SK-N-MC (cell line): ENCODE measurements around the gene UBA6.
"Not testable (repeated sequence)": the region's sequence is repeated elsewhere in the genome, so short reads cannot be mapped to it uniquely, and the experiment has no call there.

ENCODE experiments used
- DNase-seq: peaks from one replicate; pipeline ENCODE4 v3.0.0-alpha.2; 2011; ENCODE audit warnings: low read depth, low spot score
- H3K27ac ChIP-seq: fragments of 200-600 bp; sonication (generic); 2 replicates; pipeline ENCODE4 v1.5.1; 2016; ENCODE audit warnings: mixed run types
- H3K36me3 ChIP-seq: fragments of 200-600 bp; sonication (generic); 2 replicates; pipeline ENCODE4 v1.6.1; 2017; ENCODE audit warnings: antibody characterized with exemption, low read length, mixed read lengths; ENCODE audit not compliant: insufficient read depth
- H3K4me3 ChIP-seq: fragments of 200-600 bp; sonication (generic); 2 replicates; pipeline ENCODE4 v1.5.1; 2016
- H3K9ac ChIP-seq: fragments of 200-600 bp; sonication (generic); 2 replicates; pipeline ENCODE4 v1.8.0; 2017; ENCODE audit warnings: mixed run types, mixed read lengths; ENCODE audit not compliant: insufficient read length
- H3K9me3 ChIP-seq: fragments of 200-600 bp; sonication (generic); 2 replicates; pipeline ENCODE4 v1.6.1; 2017; ENCODE audit warnings: low read depth, mild to moderate bottlenecking, antibody characterized with exemption, low read length, moderate library complexity, mixed read lengths
- EZH2 ChIP-seq: fragments of 200-600 bp; sonication (generic); IDR thresholded peaks from one replicate; pipeline ENCODE4 v1.6.1; 2017; ENCODE audit warnings: antibody characterized with exemption
- FOXP2 ChIP-seq: optimal IDR thresholded peaks from 2 replicates; pipeline ENCODE3; 2011; ENCODE audit warnings: mild to moderate bottlenecking, moderate library complexity; ENCODE audit not compliant: insufficient read depth; ENCODE audit errors: extremely low read length, control extremely low read depth
- POLR2AphosphoS5 ChIP-seq: IDR thresholded peaks from 2 replicates; pipeline ENCODE4 v1.6.1; 2012; ENCODE audit warnings: mild to moderate bottlenecking, low read depth, low read length, borderline replicate concordance

The UBA6 gene

DNA sequence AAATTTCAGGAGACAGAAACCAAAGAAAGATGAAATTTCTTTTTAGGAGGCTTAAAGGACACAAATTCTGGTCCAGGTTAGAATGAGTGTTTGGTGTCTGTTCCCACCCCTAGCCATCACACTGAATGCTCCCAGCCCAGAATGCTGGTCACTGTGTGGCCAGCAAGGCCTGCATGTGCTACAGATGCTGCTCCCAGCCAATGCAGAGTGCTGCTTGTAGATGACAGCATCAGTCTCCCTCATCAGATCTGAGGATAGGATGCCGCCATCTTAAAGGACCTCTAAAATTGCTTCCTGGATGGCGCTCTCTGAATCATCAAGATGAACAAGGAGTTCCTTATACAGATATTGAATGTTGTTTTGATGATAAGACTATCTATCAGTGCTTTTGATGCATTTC is 17.9 kb upstream of the UBA6 start:
- Histone ChIP-seq H3K9me3 (no peaks in the 10 kb centered on the region), H3K36me3 (peaks cover 3% of the 10 kb centered on the region), H3K27ac (no peak overlapping the region), H3K9ac (no peak overlapping the region), H3K4me3 (no peak overlapping the region)
- TF ChIP-seq POLR2AphosphoS5 (no peak), EZH2 (no peak), FOXP2 (no peak)
- DNase-seq, result no peak

DNA sequence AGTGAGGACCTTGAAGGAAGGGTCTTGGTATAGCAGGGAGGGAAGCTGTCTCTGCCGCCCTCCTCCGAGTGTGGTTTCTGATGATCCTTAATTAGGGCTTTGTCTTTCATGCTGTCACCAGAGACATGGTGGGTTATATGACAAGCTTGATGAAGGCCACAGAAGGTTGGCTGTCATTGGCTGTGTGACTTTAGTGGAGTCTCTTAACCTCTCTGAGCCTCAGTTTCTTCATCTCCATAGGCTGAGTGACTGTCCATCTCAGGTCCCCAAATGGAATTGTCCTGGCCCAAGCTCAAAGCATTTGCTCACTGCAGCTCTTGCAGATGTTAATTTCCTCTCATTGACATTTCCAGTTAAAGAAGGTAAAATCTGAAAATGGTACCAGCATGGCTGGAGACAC is 16.6 kb upstream of the UBA6 start:
- Histone ChIP-seq H3K9ac (no peak overlapping the region), H3K27ac (no peak overlapping the region), H3K9me3 (no peaks in the 10 kb centered on the region), H3K4me3 (no peak overlapping the region), H3K36me3 (peaks cover 3% of the 10 kb centered on the region)
- no peak for DNase-seq
- TF ChIP-seq POLR2AphosphoS5 (no peak), FOXP2 (no peak), EZH2 (no peak)

DNA sequence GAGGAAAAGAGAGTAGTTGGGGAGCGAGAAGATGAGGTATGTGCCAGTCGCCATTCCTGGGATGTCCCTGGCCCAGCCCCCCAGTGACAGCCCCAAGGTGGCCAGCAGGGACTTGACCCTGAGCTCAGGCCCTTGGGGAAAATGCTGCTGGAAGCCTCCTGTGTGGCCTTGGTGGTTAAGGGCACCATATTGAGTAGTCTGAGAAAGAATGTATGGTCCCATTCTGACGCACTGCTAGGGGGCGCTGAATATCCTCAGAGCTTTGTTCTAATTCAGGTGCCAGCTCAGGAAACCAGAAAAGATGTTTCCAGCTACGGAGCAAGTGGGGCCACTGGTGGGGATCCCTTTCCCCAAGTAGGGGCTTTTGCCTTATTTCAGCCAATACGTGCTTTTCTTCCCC is 14.0 kb upstream of the UBA6 start:
- H3K9me3 ChIP-seq, result no peaks in the 10 kb centered on the region

DNA sequence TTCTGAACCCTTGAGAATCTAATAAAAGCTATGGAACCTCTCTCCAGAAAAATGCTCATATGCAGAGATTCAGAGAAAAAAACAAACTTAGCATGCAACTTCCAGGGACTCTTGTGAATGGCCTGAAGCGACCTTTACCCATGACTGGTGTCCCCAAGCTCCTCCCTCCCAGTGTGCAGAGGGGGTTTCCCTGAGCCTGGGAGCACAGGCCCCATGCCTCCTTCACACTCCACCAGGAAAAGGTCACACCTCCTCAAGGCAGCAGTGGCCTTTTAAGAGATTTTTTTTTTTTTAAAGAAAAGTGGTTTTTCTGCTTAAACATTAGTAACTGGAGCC is 13.3 kb upstream of the UBA6 start:
- Histone ChIP-seq H3K27ac (no peak overlapping the region), H3K9ac (no peak overlapping the region), H3K36me3 (0 out of 2 replicates have a peak, but pooled peaks cover 3% of the 10 kb centered on the region), H3K4me3 (no peak overlapping the region), H3K9me3 (no peaks in the 10 kb centered on the region)
- TF ChIP-seq POLR2AphosphoS5, result no peak
- TF ChIP-seq FOXP2, result no peak
- TF ChIP-seq EZH2, result no peak
- no peak for DNase-seq

More for the DNA sequence above, 14.0 kb upstream of the UBA6 start:
- Histone ChIP-seq H3K36me3 (no peaks in the 10 kb centered on the region), H3K9ac (no peak overlapping the region), H3K27ac (no peak overlapping the region), H3K4me3 (no peak overlapping the region)
- TF ChIP-seq FOXP2 (no peak), EZH2 (no peak), POLR2AphosphoS5 (no peak)
- DNase-seq, result no peak

DNA sequence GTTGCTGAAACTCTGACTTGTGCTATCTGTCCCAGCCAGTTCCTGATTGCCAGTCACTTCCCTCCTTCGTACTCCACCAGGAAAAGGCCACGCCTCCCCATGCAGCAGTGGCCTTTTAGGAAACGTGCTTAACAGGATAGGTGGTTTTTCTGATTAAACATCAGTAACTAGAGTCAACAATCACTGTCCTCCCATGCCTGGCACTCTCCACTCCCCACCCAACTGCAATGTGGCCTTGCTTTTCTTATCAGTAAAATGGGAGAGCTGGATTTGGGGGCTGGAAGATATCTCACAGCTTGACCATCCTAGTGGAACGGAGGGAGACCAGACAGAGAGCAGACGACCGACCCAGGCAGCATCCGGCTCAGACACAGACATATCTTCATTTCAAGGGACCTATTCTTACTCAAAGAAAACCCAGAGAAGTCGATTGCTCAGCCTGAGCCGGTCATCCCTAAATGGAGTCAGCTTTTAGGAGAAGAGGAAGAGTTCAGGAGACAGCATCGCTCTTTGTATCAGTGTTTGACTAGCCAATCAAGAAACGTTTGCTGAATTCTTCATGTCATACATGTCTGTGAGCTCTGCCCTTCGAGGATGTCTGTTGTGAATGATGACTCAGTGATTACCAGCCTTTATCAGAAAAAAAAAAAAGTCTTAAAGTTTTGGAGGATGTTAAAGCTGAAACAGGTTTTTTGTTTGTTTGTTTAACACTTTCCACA is 12.7 kb upstream of the UBA6 start:
- no peak for TF ChIP-seq POLR2AphosphoS5
- no peak for TF ChIP-seq FOXP2
- TF ChIP-seq EZH2, result no peak
- Histone ChIP-seq H3K27ac (no peak overlapping the region), H3K36me3 (0 out of 2 replicates have a peak, but pooled peaks cover 3% of the 10 kb centered on the region), H3K4me3 (no peak overlapping the region), H3K9me3 (no peaks in the 10 kb centered on the region), H3K9ac (no peak overlapping the region)
- DNase-seq, result no peak

GRCh38 chr4:67712650-67713528 is 11.9 kb upstream of the UBA6 start:
- Histone ChIP-seq H3K9me3 (no peaks in the 10 kb centered on the region), H3K27ac (no peak overlapping the region), H3K36me3 (0 out of 2 replicates have a peak, but pooled peaks cover 3% of the 10 kb centered on the region), H3K9ac (no peak overlapping the region), H3K4me3 (no peak overlapping the region)
- no peak for DNase-seq
- TF ChIP-seq FOXP2, result no peak
- no peak for TF ChIP-seq EZH2
- TF ChIP-seq POLR2AphosphoS5, result no peak

DNA sequence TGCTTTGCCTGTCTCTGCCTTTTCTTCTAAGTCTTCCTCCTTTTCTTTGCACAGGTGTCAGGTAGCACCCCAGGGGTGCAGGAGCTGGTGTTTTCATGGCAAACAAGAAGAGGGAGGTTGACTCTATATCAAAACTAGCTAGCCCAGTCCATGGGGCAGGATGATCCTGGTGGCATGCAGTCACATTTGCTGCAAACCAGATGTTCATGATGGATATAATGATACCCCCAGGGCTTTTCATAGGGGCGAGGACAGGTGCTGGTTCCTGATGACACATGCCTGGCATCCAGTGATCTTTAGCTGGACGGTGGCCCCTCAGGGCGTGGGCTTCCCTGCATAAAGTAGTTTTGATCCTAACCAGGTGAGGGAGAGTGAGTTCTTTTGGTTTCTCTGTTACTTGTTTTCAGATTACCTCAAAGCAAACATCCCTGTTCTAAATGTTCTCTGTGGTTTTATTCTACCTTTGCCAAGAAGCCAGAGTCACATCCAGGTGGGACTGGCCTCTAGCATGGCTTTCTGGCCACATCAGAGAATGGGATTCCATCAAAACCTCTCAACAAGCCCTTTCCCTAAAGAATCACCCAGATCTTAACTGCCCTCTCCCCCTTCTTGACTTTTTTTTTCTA is 11.2 kb upstream of the UBA6 start:
- H3K9ac ChIP-seq, result no peak overlapping the region
- DNase-seq, result no peak
- H3K4me3 ChIP-seq, result no peak overlapping the region
- no peak overlapping the region for H3K27ac ChIP-seq
- 0 out of 2 replicates have a peak, but pooled peaks cover 3% of the 10 kb centered on the region for H3K36me3 ChIP-seq
- TF ChIP-seq FOXP2, result no peak
- TF ChIP-seq POLR2AphosphoS5, result no peak
- TF ChIP-seq EZH2, result no peak
- H3K9me3 ChIP-seq, result no peaks in the 10 kb centered on the region

DNA sequence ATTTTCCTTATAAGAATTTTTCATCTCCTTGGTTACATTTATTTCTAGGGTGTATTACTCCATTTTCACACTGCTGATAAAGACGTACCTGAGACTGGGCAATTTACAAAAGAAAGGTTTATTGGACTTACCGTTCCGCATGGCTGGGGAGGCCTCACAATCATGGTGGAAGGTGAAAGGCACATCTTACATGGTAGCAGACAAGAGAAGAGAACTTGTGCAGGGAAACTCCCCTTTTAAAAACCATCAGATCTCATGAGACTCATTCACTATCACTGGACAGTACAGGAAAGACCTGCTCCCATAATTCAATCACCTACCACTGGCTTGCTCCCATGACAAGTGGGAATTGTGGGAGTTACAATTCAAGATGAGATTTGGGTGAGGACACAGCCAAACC is 5.7 kb upstream of the UBA6 start:
- DNase-seq, H3K27ac ChIP-seq, H3K9ac ChIP-seq, H3K4me3 ChIP-seq, H3K9me3 ChIP-seq: not testable (repeated sequence)
- peaks cover 20% of the 10 kb centered on the region for H3K36me3 ChIP-seq

DNA sequence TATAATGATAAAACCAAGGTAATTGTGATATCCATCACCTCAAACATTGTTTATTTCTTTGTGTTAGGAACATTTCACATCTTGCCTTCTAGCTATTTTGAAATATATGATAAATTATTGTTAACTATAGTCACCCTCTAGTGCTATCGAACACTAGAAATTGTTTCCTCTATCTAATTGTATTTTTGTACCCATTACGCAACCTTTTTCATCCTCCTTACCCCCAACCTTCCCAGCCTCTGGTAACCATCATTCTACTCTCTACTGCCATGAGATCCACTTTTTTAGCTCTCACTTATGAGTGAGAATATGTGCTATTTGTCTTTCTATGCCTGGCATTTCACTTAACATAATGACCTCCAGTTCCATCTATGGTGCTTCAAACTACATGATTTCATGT is 3.9 kb upstream of the UBA6 start:
- Histone ChIP-seq H3K4me3 (no peak overlapping the region), H3K9ac (no peak overlapping the region), H3K9me3 (peaks cover 7% of the 10 kb centered on the region; the same call in 1 of the 2 replicates), H3K36me3 (peaks cover 20% of the 10 kb centered on the region), H3K27ac (no peak overlapping the region)
- TF ChIP-seq EZH2 (no peak), FOXP2 (no peak), POLR2AphosphoS5 (no peak)
- DNase-seq, result no peak
